Measurements from ENCODE around the gene ALG5. TPM values are rescaled to one million over a fixed set of nuclear protein-coding genes. Genes with fewer than 3 reads are reported as not detected.

ALG5 gene, protein sequence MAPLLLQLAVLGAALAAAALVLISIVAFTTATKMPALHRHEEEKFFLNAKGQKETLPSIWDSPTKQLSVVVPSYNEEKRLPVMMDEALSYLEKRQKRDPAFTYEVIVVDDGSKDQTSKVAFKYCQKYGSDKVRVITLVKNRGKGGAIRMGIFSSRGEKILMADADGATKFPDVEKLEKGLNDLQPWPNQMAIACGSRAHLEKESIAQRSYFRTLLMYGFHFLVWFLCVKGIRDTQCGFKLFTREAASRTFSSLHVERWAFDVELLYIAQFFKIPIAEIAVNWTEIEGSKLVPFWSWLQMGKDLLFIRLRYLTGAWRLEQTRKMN
- 26.5 TPM for polyA plus RNA-seq (2013, experiment 1 of 4)
- 29.5 TPM for polyA plus RNA-seq (2013, experiment 2 of 4)
- polyA plus RNA-seq (2013, experiment 3 of 4), result 32.6 TPM
- polyA plus RNA-seq (2013, experiment 4 of 4), result 33.8 TPM

DNA sequence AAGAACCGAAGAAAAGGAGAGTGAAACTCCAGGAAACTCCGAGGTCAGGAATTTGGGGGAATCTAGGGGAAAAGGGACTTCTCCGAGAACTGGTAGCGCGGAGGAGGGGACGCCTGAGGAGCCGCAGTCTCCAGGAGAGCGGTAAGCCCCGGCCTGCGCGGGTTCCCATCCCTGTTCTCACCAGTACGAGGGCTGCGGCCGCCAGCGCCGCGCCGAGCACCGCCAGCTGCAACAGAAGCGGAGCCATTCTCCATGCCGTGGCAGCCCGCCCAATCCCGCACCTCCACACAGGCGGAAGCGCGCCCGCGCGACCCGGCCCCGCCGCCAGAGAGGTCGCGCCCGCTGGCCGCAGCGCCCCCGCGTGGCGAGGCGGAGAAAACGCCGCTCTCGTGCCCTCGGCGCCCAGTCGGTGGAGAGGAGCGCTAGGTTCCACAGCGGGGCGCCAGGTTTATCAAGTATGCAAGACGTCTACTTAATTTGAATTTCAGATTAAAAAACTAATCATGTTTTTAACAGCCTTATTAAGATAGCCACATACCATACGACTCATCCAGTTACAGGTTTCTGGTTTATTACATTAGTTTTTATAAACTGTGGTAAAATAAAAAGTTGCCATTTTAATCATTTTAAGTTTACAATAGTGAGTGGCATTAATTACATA is at the start of gene ALG5:
Gene ALG5, minus strand, starts transcription at position 287 of the 661 bp plus-strand sequence. Its CDS starts 40 bp downstream, at position 247.
- WGBS, 2 experiments, result 0% methylated on average over 51 of the region's 52 CpGs
- Histone ChIP-seq H3K4me3 (ENCODE audit: insufficient read depth, low read depth, low read length) (peak within 1 kb of the TSS; percentile 88), H3K9me3 (ENCODE audit: control insufficient read depth, low read length) (no peaks in the 10 kb centered on the region), H3K27ac (ENCODE audit: insufficient read depth, low read depth, low read length, poor library complexity, severe bottlenecking) (peak within 1 kb of the TSS; percentile 99), H3K27me3 (ENCODE audit: control insufficient read depth, insufficient read depth, low read length, poor library complexity, severe bottlenecking) (no peaks in the 10 kb centered on the region), H3K36me3 (ENCODE audit: control insufficient read depth, insufficient read depth, low read length) (peaks cover 21% of the 10 kb centered on the region), H3K4me1 (ENCODE audit: control insufficient read depth, insufficient read depth, low read length) (peaks cover 10% of the 10 kb centered on the region)

DNA sequence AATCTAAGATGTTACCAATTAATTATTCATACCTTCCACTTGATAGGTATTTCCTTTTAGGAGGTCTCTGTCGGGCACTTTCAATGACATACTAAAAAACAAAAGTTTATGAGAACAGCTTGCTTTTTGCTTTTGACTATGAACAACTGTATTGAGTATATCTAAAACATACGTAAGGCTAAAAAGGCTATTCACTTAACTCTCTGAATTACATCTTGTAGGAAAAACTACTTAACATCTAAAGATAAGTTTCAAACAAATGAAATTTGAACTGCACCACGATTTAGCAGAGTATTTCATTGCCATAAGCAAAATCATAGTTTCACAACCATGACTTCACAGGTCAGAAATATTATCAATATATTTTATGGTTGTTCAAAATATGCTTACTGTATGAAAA is 48.7 kb upstream of the ALG5 start:
- H3K27ac ChIP-seq (ENCODE audit: insufficient read depth, low read depth, low read length, poor library complexity, severe bottlenecking), result no peak overlapping the region
- H3K4me3 ChIP-seq (ENCODE audit: insufficient read depth, low read depth, low read length), result no peak overlapping the region
- H3K36me3 ChIP-seq (ENCODE audit: control insufficient read depth, insufficient read depth, low read length), result peaks cover 9% of the 10 kb centered on the region
- H3K9me3 ChIP-seq (ENCODE audit: control insufficient read depth, low read length), result no peaks in the 10 kb centered on the region
- no peaks in the 10 kb centered on the region for H3K4me1 ChIP-seq (ENCODE audit: control insufficient read depth, insufficient read depth, low read length)
- WGBS, 2 experiments, result 100% methylated on average over 1 to 3 of the region's 3 CpGs
- no peaks in the 10 kb centered on the region for H3K27me3 ChIP-seq (ENCODE audit: control insufficient read depth, insufficient read depth, low read length, poor library complexity, severe bottlenecking)

DNA sequence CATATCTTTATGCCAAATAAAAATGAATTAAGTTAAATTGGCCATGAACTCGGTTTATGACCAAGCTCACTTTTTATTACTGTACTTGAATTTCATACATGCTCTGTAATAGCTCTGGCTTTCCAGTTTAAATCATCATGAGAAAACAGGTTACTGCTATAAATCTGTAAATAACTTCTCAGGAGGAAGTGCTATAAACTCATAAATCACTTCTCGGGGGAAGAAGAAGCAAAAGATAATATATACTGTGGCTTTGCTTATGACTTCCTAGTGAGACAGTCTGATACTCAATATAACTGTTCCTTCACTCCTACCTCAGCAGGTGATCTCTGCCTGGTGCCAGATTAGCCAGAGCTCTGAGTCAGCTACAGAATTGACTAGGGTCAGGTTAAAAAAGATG is 47.9 kb upstream of the ALG5 start:
- H3K4me1 ChIP-seq (ENCODE audit: control insufficient read depth, insufficient read depth, low read length), result no peaks in the 10 kb centered on the region
- H3K9me3 ChIP-seq (ENCODE audit: control insufficient read depth, low read length), result no peaks in the 10 kb centered on the region
- no peak overlapping the region for H3K4me3 ChIP-seq (ENCODE audit: insufficient read depth, low read depth, low read length)
- H3K27ac ChIP-seq (ENCODE audit: insufficient read depth, low read depth, low read length, poor library complexity, severe bottlenecking), result no peak overlapping the region
- peaks cover 17% of the 10 kb centered on the region for H3K36me3 ChIP-seq (ENCODE audit: control insufficient read depth, insufficient read depth, low read length)
- WGBS, 2 experiments, result 85 to 100% methylated on average over 2 of the region's 2 CpGs
- no peaks in the 10 kb centered on the region for H3K27me3 ChIP-seq (ENCODE audit: control insufficient read depth, insufficient read depth, low read length, poor library complexity, severe bottlenecking)

DNA sequence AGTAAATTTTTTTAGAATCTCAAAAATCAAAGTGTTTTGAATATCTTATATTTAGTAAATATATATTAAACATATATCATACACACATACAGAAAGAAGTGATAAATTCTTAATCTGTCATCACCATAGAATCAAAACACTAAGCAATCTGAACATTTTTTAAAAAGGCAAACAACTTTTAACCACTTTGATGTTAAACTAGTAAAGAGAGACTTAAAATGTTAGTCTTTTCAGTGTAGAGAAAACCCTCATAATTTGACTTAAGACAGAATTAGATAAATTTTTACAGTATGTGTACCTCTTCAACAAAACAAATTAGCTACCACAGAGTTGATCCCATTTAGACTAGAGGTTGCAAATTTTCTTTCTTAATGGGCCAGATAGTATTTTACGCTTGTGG is 46.9 kb upstream of the ALG5 start:
- H3K36me3 ChIP-seq (ENCODE audit: control insufficient read depth, insufficient read depth, low read length), result peaks cover 26% of the 10 kb centered on the region
- H3K4me3 ChIP-seq (ENCODE audit: insufficient read depth, low read depth, low read length), result no peak overlapping the region
- no peak overlapping the region for H3K27ac ChIP-seq (ENCODE audit: insufficient read depth, low read depth, low read length, poor library complexity, severe bottlenecking)
- H3K27me3 ChIP-seq (ENCODE audit: control insufficient read depth, insufficient read depth, low read length, poor library complexity, severe bottlenecking), result no peaks in the 10 kb centered on the region
- H3K4me1 ChIP-seq (ENCODE audit: control insufficient read depth, insufficient read depth, low read length), result no peaks in the 10 kb centered on the region
- H3K9me3 ChIP-seq (ENCODE audit: control insufficient read depth, low read length), result no peaks in the 10 kb centered on the region
- WGBS, 2 experiments, result 82 to 93% methylated on average over 1 of the region's 1 CpG

DNA sequence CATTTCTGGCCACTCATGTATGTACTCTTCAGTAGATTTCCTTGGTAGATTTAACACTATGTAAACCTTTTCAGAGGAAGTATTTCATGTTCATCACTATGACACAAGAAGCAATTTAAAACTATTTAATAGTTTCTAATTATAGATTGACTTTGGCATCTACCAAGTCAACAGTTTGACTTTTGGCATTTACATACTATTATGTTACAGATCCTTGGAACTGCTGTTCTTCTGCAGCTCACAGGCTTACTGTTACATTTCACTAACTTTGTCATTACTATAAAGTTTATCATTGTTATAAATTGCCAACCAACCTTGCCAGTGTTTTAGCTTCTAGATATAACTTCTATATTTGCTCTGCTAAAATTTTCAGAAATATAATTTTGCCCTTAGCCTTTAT is 41.6 kb upstream of the ALG5 start:
- Histone ChIP-seq H3K36me3 (ENCODE audit: control insufficient read depth, insufficient read depth, low read length) (peaks cover 38% of the 10 kb centered on the region), H3K4me1 (ENCODE audit: control insufficient read depth, insufficient read depth, low read length) (no peaks in the 10 kb centered on the region), H3K27me3 (ENCODE audit: control insufficient read depth, insufficient read depth, low read length, poor library complexity, severe bottlenecking) (no peaks in the 10 kb centered on the region), H3K27ac (ENCODE audit: insufficient read depth, low read depth, low read length, poor library complexity, severe bottlenecking) (no peak overlapping the region), H3K4me3 (ENCODE audit: insufficient read depth, low read depth, low read length) (no peak overlapping the region), H3K9me3 (ENCODE audit: control insufficient read depth, low read length) (no peaks in the 10 kb centered on the region)

DNA sequence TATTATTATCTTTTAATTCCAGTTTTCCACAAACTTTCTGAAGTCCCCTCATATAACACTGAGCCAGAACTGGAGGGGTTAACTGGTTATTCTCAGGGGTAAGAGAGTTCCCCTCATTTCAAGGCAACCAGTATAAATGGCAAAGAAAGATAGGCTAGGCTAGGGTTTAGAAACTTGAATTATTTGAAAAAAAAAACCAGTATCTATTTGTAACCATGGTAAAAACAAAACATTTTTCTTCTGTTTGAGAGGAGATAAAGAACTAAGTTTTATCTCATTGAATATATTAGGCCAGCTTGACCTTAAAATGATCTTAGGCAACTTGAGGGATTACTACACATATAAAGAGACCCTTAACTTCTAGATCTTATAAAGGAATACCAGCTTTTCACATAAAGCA is 40.8 kb upstream of the ALG5 start:
- no peak overlapping the region for H3K27ac ChIP-seq (ENCODE audit: insufficient read depth, low read depth, low read length, poor library complexity, severe bottlenecking)
- peaks cover 47% of the 10 kb centered on the region for H3K36me3 ChIP-seq (ENCODE audit: control insufficient read depth, insufficient read depth, low read length)
- no peaks in the 10 kb centered on the region for H3K27me3 ChIP-seq (ENCODE audit: control insufficient read depth, insufficient read depth, low read length, poor library complexity, severe bottlenecking)
- no peaks in the 10 kb centered on the region for H3K4me1 ChIP-seq (ENCODE audit: control insufficient read depth, insufficient read depth, low read length)
- no peak overlapping the region for H3K4me3 ChIP-seq (ENCODE audit: insufficient read depth, low read depth, low read length)
- no peaks in the 10 kb centered on the region for H3K9me3 ChIP-seq (ENCODE audit: control insufficient read depth, low read length)

DNA sequence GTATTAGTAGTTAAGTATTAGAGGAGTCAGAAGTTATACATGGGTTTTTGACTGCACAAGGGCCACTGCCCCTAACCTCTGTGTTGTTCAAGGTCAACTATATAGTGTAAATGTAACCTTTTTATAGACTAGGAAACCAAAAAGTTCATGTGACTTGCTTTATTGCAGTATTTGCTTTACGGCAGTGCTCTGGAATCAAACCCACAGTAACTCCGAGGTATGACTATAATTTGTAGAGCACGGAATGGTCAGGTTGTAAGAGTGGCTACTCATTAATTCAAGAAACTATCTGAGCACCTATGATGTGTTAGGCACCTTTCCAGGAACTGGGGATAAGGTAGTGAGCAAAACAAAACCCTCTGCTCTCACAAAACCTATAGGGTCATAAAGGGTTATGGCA is 38.1 kb upstream of the ALG5 start:
- H3K27ac ChIP-seq (ENCODE audit: insufficient read depth, low read depth, low read length, poor library complexity, severe bottlenecking), result no peak overlapping the region
- H3K27me3 ChIP-seq (ENCODE audit: control insufficient read depth, insufficient read depth, low read length, poor library complexity, severe bottlenecking), result no peaks in the 10 kb centered on the region
- no peaks in the 10 kb centered on the region for H3K9me3 ChIP-seq (ENCODE audit: control insufficient read depth, low read length)
- 93 to 98% methylated on average over 3 of the region's 3 CpGs for WGBS, 2 experiments
- no peaks in the 10 kb centered on the region for H3K4me1 ChIP-seq (ENCODE audit: control insufficient read depth, insufficient read depth, low read length)
- no peak overlapping the region for H3K4me3 ChIP-seq (ENCODE audit: insufficient read depth, low read depth, low read length)
- H3K36me3 ChIP-seq (ENCODE audit: control insufficient read depth, insufficient read depth, low read length), result peaks cover 41% of the 10 kb centered on the region

DNA sequence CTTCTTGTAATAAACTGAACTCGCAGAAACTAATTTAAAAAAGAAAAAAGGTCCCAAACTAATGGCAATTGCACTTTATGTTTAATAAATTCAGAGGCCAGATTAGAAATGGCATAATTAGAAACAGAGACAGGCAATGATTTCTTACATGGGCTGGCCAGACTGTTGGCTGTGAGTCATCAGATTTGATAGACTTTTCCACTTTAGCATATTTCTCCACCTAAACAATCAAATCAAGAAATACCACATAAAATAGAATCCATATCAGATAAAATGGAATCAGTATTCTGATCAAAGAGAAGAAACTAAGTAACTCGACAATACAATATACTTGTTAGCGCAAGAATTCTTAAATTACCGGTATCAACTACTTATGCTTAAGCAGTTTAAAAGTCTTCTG is 30.5 kb upstream of the ALG5 start:
- no peaks in the 10 kb centered on the region for H3K27me3 ChIP-seq (ENCODE audit: control insufficient read depth, insufficient read depth, low read length, poor library complexity, severe bottlenecking)
- no peak overlapping the region for H3K27ac ChIP-seq (ENCODE audit: insufficient read depth, low read depth, low read length, poor library complexity, severe bottlenecking)
- no peaks in the 10 kb centered on the region for H3K4me1 ChIP-seq (ENCODE audit: control insufficient read depth, insufficient read depth, low read length)
- H3K4me3 ChIP-seq (ENCODE audit: insufficient read depth, low read depth, low read length), result no peak overlapping the region
- WGBS, 2 experiments, result 87 to 100% methylated on average over 1 to 4 of the region's 4 CpGs
- H3K36me3 ChIP-seq (ENCODE audit: control insufficient read depth, insufficient read depth, low read length), result peaks cover 16% of the 10 kb centered on the region
- H3K9me3 ChIP-seq (ENCODE audit: control insufficient read depth, low read length), result no peaks in the 10 kb centered on the region

DNA sequence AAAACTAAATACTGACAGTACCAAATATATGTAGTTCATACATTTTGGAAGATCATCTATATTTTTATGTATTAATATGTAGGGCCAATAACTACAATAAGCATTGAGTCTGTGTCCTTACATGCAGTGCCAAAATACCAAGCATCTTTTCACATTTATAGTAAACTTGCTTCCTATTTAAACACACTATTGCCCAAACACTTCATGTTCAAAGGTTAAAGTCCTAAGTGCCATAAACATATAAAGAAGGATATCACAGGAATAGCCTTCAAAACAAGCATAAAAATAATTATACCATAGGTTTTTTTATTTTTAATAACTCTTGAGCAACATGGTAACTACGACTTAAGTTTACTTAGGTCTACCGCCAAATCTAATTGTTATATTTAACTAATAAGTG is 28.5 kb upstream of the ALG5 start:
- H3K4me3 ChIP-seq (ENCODE audit: insufficient read depth, low read depth, low read length), result no peak overlapping the region
- H3K36me3 ChIP-seq (ENCODE audit: control insufficient read depth, insufficient read depth, low read length), result peaks cover 19% of the 10 kb centered on the region
- 93% methylated on average over 2 of the region's 2 CpGs; no CpG with 5 or more reads in 1 of the 2 experiments for WGBS, 2 experiments
- H3K27ac ChIP-seq (ENCODE audit: insufficient read depth, low read depth, low read length, poor library complexity, severe bottlenecking), result no peak overlapping the region
- no peaks in the 10 kb centered on the region for H3K27me3 ChIP-seq (ENCODE audit: control insufficient read depth, insufficient read depth, low read length, poor library complexity, severe bottlenecking)
- no peaks in the 10 kb centered on the region for H3K9me3 ChIP-seq (ENCODE audit: control insufficient read depth, low read length)
- H3K4me1 ChIP-seq (ENCODE audit: control insufficient read depth, insufficient read depth, low read length), result no peaks in the 10 kb centered on the region

DNA sequence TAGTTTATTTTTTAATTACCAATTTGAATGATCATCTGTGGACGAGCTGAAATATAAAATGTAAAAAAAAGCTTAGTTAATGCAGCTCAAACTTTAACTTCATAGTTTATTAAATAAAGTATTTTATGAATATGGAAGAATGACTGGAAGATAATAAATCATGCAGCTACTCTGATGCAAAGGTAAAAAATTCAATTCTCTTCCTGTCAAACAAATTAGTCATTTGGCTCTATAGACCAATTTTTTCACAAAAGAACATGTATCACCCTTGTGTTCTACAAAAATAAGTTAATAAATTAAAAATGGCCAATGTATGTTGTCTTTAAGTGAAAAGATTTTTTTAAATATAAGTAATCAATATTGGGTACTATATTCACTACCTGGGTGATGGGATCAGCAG is 27.6 kb upstream of the ALG5 start:
- no CpG with 5 or more reads among the region's 1 CpG for WGBS, 2 experiments
- H3K27ac ChIP-seq (ENCODE audit: insufficient read depth, low read depth, low read length, poor library complexity, severe bottlenecking), result no peak overlapping the region
- H3K4me1 ChIP-seq (ENCODE audit: control insufficient read depth, insufficient read depth, low read length), result no peaks in the 10 kb centered on the region
- no peaks in the 10 kb centered on the region for H3K9me3 ChIP-seq (ENCODE audit: control insufficient read depth, low read length)
- no peaks in the 10 kb centered on the region for H3K27me3 ChIP-seq (ENCODE audit: control insufficient read depth, insufficient read depth, low read length, poor library complexity, severe bottlenecking)
- H3K36me3 ChIP-seq (ENCODE audit: control insufficient read depth, insufficient read depth, low read length), result peaks cover 15% of the 10 kb centered on the region
- H3K4me3 ChIP-seq (ENCODE audit: insufficient read depth, low read depth, low read length), result no peak overlapping the region
